ENCODE data around the gene CARD14. TPM values are rescaled to one million over a fixed set of nuclear protein-coding genes. Genes with fewer than 3 reads are reported as not detected.

Gene CARD14
- total and polyA plus RNA-seq, 2 experiments from 2014 or later: 0.08 to 0.52 TPM

- no peaks in the 10 kb centered on the region for H3K4me1 ChIP-seq (ENCODE audit: insufficient read depth)
- no peaks in the 10 kb centered on the region for H3K79me2 ChIP-seq (replicated peaks; ENCODE audit: insufficient read depth)
- H3K4me2 ChIP-seq: no peak overlapping the region
- H2AFZ ChIP-seq: 0 out of 2 replicates have a peak overlapping the region, but pooled peaks have one; percentile 7
- H3F3A ChIP-seq (replicated peaks; ENCODE audit: low read depth): 0 out of 2 replicates have a peak, but pooled peaks cover 3% of the 10 kb centered on the region
- no peak overlapping the region for H3K4me3 ChIP-seq
- no peak for TF ChIP-seq CREB1 (CRISPR knock-in tag; IDR thresholded peaks at IDR 0.05; ENCODE audit: low read depth)
- TF ChIP-seq NANOG (IDR thresholded peaks at IDR 0.05; ENCODE audit: borderline replicate concordance): no peak
- TF ChIP-seq, protein P1, sequence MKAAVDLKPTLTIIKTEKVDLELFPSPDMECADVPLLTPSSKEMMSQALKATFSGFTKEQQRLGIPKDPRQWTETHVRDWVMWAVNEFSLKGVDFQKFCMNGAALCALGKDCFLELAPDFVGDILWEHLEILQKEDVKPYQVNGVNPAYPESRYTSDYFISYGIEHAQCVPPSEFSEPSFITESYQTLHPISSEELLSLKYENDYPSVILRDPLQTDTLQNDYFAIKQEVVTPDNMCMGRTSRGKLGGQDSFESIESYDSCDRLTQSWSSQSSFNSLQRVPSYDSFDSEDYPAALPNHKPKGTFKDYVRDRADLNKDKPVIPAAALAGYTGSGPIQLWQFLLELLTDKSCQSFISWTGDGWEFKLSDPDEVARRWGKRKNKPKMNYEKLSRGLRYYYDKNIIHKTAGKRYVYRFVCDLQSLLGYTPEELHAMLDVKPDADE (IDR thresholded peaks at IDR 0.05): no peak
- no peak for TF ChIP-seq JUNB (IDR thresholded peaks at IDR 0.05; ENCODE audit: unreplicated experiment)
- TF ChIP-seq REST (IDR thresholded peaks at IDR 0.05; ENCODE audit: unreplicated experiment): no peak
- TF ChIP-seq POLR2AphosphoS5 (IDR thresholded peaks at IDR 0.05; ENCODE audit: low read depth): no peak
- TF ChIP-seq EZH2phosphoT487 (IDR thresholded peaks at IDR 0.05; ENCODE audit: unreplicated experiment): no peak
- TF ChIP-seq ZNF331 (CRISPR knock-in tag; IDR thresholded peaks at IDR 0.05; ENCODE audit: low read depth): no peak
- no peak for TF ChIP-seq ZNF114 (CRISPR knock-in tag; IDR thresholded peaks at IDR 0.05)
- no peak for TF ChIP-seq STAT1 (IDR thresholded peaks at IDR 0.05; ENCODE audit: unreplicated experiment)
- TF ChIP-seq EZH2 (IDR thresholded peaks at IDR 0.05; ENCODE audit: low read depth, unreplicated experiment): no peak
- no peak for TF ChIP-seq CTCF (conservative IDR thresholded peaks at IDR 0.05; ENCODE audit: low read depth in 2 of 2)
- TF ChIP-seq ZNF462 (CRISPR knock-in tag; IDR thresholded peaks at IDR 0.05): no peak
- Mint-ChIP-seq H3K36me3 (ENCODE audit: low read depth) (no peaks in the 10 kb centered on the region), H3K27me3 (ENCODE audit: insufficient read depth, low read depth, poor library complexity) (peaks cover 14% of the 10 kb centered on the region), H3K4me3 (no peak overlapping the region), H3K9me3 (no peaks in the 10 kb centered on the region), H3K4me1 (peaks cover 2% of the 10 kb centered on the region; the same call in 2 of the 3 replicates), H3K27ac (peak overlapping the region; percentile 68; the same call in 1 of the 2 replicates)
- ATAC-seq: no peak; the same call in 2 of the 3 replicates
- no peaks in the 10 kb centered on the region for H3K36me3 ChIP-seq (ENCODE audit: insufficient read depth)
- H3K27ac ChIP-seq (ENCODE audit: low read depth): no peak overlapping the region
- H3K9me2 ChIP-seq (ENCODE audit: insufficient read depth): no peaks in the 10 kb centered on the region
- H4K20me1 ChIP-seq (replicated peaks; ENCODE audit: insufficient read depth): no peaks in the 10 kb centered on the region
- H3K27me3 ChIP-seq (ENCODE audit: insufficient read depth): no peaks in the 10 kb centered on the region
- no peak for DNase-seq (ENCODE audit: low spot score)
Observed at GRCh38 chr17:80189611-80190010, 19.8 kb downstream of the CARD14 start.
